ENCODE data around the gene CCT3.

CCT3 gene

GRCh38 chr1:156360534-156360933, 22.4 kb upstream of the CCT3 start:
- Histone ChIP-seq H3K27me3 (ENCODE audit: insufficient read depth, low read length, poor library complexity) (peaks cover 28% of the 10 kb centered on the region), H3K27ac (ENCODE audit: low read length) (no peak overlapping the region), H3K4me2 (ENCODE audit: insufficient read depth, low read length) (no peak overlapping the region), H3K4me3 (ENCODE audit: low read depth in 1 of 2, low read length in 2 of 2) (no peak overlapping the region), H3K79me2 (ENCODE audit: insufficient read depth, low read length) (no peaks in the 10 kb centered on the region), H3K9ac (ENCODE audit: low read depth, low read length) (no peak overlapping the region), H3K9me3 (ENCODE audit: insufficient read depth, low read length, severe bottlenecking) (no peaks in the 10 kb centered on the region), H4K20me1 (ENCODE audit: insufficient read depth, low read length) (no peaks in the 10 kb centered on the region), H2AFZ (ENCODE audit: low read depth, low read length) (no peak overlapping the region), H3K36me3 (ENCODE audit: insufficient read depth, low read length) (no peaks in the 10 kb centered on the region), H3K4me1 (ENCODE audit: insufficient read depth, low read length) (peaks cover 7% of the 10 kb centered on the region; the same call in 1 of the 2 replicates)
- no peak for TF ChIP-seq EZH2 (IDR thresholded peaks at IDR 0.05; ENCODE audit: borderline replicate concordance, low read depth, low read length, severe bottlenecking)
- no peak for TF ChIP-seq CTCF (IDR thresholded peaks at IDR 0.05; ENCODE audit: borderline replicate concordance, extremely low read depth, low read length, poor library complexity, severe bottlenecking)
- ATAC-seq (ENCODE audit: insufficient read depth, low read depth) = no peak
- no peak for DNase-seq

- H3K79me2 ChIP-seq (ENCODE audit: insufficient read depth, low read length) = no peaks in the 10 kb centered on the region
- H3K4me2 ChIP-seq (ENCODE audit: insufficient read depth, low read length) = no peak overlapping the region
- H3K4me1 ChIP-seq (ENCODE audit: insufficient read depth, low read length) = peaks cover 7% of the 10 kb centered on the region; the same call in 1 of the 2 replicates
- ATAC-seq (ENCODE audit: insufficient read depth, low read depth) (no peak), DNase-seq (no peak)
- H3K9me3 ChIP-seq (ENCODE audit: insufficient read depth, low read length, severe bottlenecking) = no peaks in the 10 kb centered on the region
- H3K36me3 ChIP-seq (ENCODE audit: insufficient read depth, low read length) = no peaks in the 10 kb centered on the region
- H4K20me1 ChIP-seq (ENCODE audit: insufficient read depth, low read length) = no peaks in the 10 kb centered on the region
- H3K4me3 ChIP-seq (ENCODE audit: low read depth in 1 of 2, low read length in 2 of 2) = no peak overlapping the region
- H3K9ac ChIP-seq (ENCODE audit: low read depth, low read length) = no peak overlapping the region
- TF ChIP-seq CTCF (IDR thresholded peaks at IDR 0.05; ENCODE audit: borderline replicate concordance, extremely low read depth, low read length, poor library complexity, severe bottlenecking) (peak; percentile 28), EZH2 (IDR thresholded peaks at IDR 0.05; ENCODE audit: borderline replicate concordance, low read depth, low read length, severe bottlenecking) (no peak)
- H2AFZ ChIP-seq (ENCODE audit: low read depth, low read length) = no peak overlapping the region
- H3K27me3 ChIP-seq (ENCODE audit: insufficient read depth, low read length, poor library complexity) = peaks cover 28% of the 10 kb centered on the region
- H3K27ac ChIP-seq (ENCODE audit: low read length) = no peak overlapping the region
Observed at GRCh38 chr1:156359973-156360372, 21.9 kb upstream of the CCT3 start.

GRCh38 chr1:156359249-156359648, 21.2 kb upstream of the CCT3 start:
- no peak overlapping the region for H3K27ac ChIP-seq (ENCODE audit: low read length)
- H3K79me2 ChIP-seq (ENCODE audit: insufficient read depth, low read length) = no peaks in the 10 kb centered on the region
- peaks cover 24% of the 10 kb centered on the region for H3K27me3 ChIP-seq (ENCODE audit: insufficient read depth, low read length, poor library complexity)
- H3K4me2 ChIP-seq (ENCODE audit: insufficient read depth, low read length) = no peak overlapping the region
- H3K36me3 ChIP-seq (ENCODE audit: insufficient read depth, low read length) = no peaks in the 10 kb centered on the region
- H3K4me3 ChIP-seq (ENCODE audit: low read depth in 1 of 2, low read length in 2 of 2) = no peak overlapping the region
- H3K9me3 ChIP-seq (ENCODE audit: insufficient read depth, low read length, severe bottlenecking) = no peaks in the 10 kb centered on the region
- H3K4me1 ChIP-seq (ENCODE audit: insufficient read depth, low read length) = peaks cover 7% of the 10 kb centered on the region; the same call in 1 of the 2 replicates
- DNase-seq = no peak
- no peaks in the 10 kb centered on the region for H4K20me1 ChIP-seq (ENCODE audit: insufficient read depth, low read length)
- no peak overlapping the region for H3K9ac ChIP-seq (ENCODE audit: low read depth, low read length)
- TF ChIP-seq EZH2 (IDR thresholded peaks at IDR 0.05; ENCODE audit: borderline replicate concordance, low read depth, low read length, severe bottlenecking) (no peak), CTCF (IDR thresholded peaks at IDR 0.05; ENCODE audit: borderline replicate concordance, extremely low read depth, low read length, poor library complexity, severe bottlenecking) (no peak)
- H2AFZ ChIP-seq (ENCODE audit: low read depth, low read length) = no peak overlapping the region
- ATAC-seq (ENCODE audit: insufficient read depth, low read depth) = no peak

GRCh38 chr1:156358641-156359040, 20.5 kb upstream of the CCT3 start:
- TF ChIP-seq CTCF (IDR thresholded peaks at IDR 0.05; ENCODE audit: borderline replicate concordance, extremely low read depth, low read length, poor library complexity, severe bottlenecking) = no peak
- no peak for DNase-seq

More at GRCh38 chr1:156358641-156359040, 20.5 kb upstream of the CCT3 start:
- Histone ChIP-seq H3K36me3 (ENCODE audit: insufficient read depth, low read length) (no peaks in the 10 kb centered on the region), H3K27ac (ENCODE audit: low read length) (no peak overlapping the region), H2AFZ (ENCODE audit: low read depth, low read length) (no peak overlapping the region), H4K20me1 (ENCODE audit: insufficient read depth, low read length) (no peaks in the 10 kb centered on the region), H3K4me3 (ENCODE audit: low read depth in 1 of 2, low read length in 2 of 2) (no peak overlapping the region), H3K9me3 (ENCODE audit: insufficient read depth, low read length, severe bottlenecking) (no peaks in the 10 kb centered on the region), H3K4me2 (ENCODE audit: insufficient read depth, low read length) (no peak overlapping the region), H3K27me3 (ENCODE audit: insufficient read depth, low read length, poor library complexity) (peaks cover 24% of the 10 kb centered on the region), H3K9ac (ENCODE audit: low read depth, low read length) (no peak overlapping the region), H3K4me1 (ENCODE audit: insufficient read depth, low read length) (peaks cover 7% of the 10 kb centered on the region; the same call in 1 of the 2 replicates), H3K79me2 (ENCODE audit: insufficient read depth, low read length) (no peaks in the 10 kb centered on the region)
- ATAC-seq (ENCODE audit: insufficient read depth, low read depth) = no peak

Measured in DND-41 (cell line).